SKM-1 (cell line): ENCODE results near the gene PPFIBP2.

Source experiments
- DNase-seq: peaks from one replicate; lab custom pipeline; 2025; ENCODE audit not compliant: unreplicated experiment; lab: John Stamatoyannopoulos, UW

The PPFIBP2 gene

DNA sequence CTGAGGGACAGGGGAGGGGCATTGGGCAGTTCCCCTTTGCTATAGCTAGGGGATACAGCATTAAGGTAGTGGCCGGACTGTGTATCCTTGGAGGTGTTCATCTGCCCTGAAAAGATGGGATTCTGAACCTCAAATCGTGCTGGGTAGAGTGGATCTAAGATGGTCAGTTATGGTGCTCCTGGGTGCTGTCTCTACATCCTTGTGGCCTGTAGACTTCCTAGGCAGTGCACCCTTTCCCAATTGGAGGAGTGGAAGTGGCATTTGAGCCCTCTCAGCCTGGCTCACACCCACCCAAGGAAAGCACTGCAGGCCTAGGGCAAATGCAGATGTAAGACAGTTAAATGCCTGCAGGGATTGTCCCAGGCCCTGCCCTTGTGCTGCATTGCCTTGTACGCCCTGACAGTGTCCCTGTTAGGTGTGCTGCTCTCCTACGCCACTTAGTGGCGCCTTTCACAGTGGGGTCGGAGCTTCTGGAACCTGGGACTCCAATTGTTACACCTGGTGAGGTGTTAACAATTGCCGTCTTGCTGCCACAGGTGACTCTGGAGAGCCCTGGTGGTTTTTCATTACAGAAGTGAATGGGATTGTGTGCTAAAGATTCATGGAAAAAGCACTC, 35.0 kb downstream of the PPFIBP2 start:
- no peak for DNase-seq

DNA sequence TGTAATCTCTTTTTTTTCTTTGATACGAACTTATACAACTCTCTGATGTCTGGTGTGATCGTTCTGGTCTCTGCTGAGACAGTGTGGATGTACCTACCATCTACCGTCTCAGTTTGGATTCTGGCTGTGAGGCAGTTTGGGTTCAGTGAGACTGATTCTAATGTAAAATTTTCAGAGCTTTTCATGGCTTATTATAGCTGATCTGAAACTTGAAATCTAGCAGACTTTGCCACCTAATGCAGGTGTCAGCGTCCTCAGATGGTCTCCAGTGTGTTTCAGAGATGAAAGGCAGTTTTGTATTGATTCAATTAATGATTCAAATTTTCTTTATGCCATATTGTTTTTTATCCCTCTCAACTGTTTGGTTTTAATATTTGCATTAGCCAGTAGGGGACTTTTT, 35.9 kb downstream of the PPFIBP2 start:
- no peak for DNase-seq

DNA sequence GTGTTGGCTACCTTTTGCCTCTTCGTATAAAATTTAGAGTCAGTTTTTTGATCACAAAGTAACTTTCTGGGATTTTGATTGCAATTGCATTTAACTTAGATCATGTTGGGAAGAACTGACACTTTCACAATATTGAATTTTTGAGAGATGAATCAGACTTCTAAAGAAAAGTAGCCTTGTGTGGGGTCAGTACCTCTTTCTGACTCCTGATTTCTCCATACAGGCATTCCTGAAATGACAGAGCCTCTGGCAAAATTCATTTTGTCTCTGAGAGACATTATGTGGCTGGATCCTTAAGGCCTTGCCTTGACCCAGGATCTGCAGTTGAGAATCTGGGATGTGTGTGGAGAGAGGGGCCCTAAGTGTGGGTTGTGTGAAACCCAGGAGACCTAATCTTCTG, 37.8 kb downstream of the PPFIBP2 start:
- no peak for DNase-seq

DNA sequence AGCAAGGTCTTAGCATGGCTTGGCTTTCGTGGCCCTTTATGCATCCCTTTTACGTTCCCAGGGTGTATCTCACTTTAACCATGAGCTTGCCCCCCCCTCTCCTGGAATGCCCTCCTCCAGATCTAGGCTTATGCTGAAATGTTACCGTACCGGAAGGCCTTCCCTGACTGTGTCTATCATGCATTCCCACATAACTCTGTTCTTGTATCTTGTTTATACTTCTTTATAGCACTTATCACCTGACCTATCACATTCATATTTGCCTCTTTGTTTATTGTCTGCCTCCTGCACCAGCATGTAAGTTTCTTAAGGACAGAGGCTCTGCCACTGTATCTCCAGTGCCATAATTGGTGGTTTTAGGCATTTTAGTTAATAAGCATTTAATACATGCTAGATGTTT, 38.9 kb downstream of the PPFIBP2 start:
- no peak for DNase-seq

DNA sequence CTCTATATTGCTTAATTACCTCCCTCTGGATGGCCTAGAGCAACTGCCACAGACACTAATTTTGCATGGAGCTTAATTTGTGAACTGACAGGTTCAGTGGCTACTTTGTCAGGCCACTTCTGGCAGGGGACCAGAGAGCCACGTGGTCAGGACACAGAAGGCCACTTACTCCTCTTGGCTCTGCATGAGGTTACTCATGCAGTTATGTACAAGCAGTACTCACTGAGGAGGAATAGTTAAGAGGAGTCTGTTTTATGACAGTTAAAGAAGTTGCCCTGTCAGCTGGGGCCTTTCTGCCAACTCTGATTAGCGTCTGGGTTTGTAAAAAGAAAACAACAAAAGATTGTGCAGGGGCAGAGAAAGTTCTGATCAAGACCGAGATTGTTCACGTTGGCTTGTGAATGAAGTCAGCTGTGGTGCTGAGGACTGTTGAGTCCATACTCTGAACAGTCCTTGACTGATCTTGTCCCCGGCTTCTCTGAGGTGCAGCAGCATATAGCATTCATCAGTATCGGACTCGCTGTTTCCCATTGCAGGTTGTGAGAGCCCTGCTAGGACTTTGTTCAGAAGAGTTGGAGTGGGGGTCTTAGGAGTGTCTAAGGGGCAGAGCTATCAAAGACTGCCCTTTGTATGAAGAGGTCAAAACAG, 41.4 kb downstream of the PPFIBP2 start:
- DNase-seq: no peak

DNA sequence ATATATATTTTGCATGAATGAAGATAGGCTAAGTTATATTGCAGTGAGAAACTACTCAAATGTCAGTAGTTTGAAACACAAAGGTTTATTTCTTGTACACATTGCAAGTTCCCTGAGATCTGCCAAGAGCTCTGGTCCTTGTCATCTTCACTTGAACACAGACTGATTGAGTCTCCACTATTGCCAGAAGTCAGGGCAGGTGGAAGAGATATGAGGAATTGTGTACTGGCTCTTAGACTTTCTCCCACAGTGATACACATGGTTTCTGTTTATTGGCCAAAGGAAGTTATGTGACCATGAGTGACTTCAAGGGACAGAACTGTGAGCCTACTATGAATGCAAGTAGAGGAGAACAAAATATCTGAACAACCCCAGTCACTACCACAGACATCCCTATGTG, 44.2 kb downstream of the PPFIBP2 start:
- DNase-seq: no peak

DNA sequence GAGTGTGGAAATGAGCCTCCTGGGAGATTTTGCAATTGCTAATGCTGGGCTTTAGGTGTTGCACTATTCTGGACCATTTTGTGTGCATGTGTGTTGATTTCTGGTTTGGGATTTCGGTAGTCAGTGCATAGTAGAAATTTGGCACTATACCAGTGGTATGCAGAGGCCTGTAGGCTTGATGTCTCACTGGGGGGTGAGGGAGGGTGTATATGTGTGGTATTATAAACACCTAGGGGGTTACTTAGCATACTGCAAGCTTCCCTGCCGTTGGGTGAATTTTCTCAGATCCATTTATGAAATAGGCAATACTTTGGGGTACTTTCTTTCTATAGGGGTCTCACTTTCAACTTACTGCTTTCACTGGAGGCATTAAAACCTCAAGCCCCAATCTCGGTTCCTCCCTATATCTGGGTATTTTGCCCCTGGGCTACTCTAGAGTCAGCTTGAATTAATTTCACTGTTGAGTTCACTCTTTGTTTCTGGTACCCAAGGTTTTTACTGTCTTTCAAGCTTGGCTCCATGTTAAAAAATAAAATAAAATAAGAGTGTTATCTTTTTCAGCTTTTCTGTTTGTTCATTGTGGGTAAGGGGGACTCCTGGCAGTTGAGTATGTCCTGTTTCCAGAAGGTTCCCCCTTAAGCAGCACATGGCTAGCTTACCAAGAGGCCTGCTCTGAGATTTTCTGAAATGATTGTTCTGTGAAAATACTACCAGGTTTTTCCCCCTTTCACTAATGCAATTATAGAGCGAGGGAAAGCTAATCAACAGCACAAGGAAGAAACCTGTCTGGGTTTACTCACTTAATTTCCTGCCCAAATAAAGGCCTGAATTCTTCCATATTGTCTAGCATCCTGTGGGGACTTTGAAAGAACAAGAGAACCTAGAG, 45.8 kb downstream of the PPFIBP2 start:
- DNase-seq: no peak

DNA sequence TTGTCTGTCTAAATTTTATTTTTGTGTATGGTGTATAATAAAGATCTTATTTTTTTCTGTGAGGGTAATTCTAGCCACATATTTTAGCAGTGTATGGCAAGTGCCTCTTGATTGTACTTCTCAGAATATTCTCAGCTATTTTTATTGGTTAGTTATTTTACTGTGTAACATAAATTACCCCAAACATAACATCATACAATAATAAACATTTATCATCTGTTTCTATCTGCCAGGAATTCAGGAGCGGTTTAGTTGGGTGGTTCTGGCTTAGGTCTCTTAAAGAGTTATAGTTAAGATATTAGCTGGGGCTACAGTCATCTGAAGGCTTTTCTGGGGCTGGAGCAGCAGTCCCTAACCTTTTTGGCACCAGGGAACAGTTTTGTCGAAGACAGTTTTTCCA, 47.8 kb downstream of the PPFIBP2 start:
- DNase-seq: no peak

DNA sequence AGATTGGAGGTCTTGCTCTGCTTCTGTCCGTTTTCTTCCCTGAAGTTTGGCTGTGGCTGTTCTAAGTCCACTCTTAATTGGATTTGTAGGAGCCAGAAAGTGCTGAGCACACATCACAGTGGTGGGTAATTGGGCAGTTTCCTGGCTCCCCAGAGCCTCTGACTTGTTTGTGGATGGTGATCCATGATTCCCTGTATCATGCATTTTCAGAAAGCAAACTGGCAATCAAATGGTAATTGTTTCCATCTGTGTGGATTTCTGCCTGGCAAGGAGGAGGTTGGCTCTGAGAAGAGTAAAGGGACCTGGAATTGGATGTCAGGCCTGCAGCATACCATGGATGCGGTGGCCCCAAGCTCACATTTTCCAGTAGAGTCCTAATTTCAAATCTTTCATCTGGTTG, 49.5 kb downstream of the PPFIBP2 start:
- no peak for DNase-seq

DNA sequence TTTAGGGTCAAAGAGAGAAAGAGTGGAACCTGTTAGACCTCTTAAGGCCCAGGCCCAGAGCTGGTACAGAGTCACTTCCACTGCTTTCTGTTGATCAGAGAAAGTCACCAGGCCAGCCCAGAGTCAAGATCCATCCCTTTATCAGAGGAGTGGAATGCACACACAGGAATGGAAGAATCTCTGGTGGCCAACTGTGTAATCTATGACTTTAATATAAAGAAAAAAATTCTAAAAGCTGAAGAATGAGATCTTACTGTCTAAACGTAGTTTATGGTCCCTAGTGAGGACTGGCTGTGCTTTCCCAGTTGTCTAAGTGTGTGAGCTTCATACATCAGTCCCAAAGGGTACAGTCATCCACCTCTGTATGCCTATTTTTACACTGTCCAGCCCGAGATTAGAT, 51.0 kb downstream of the PPFIBP2 start:
- DNase-seq: no peak

DNA sequence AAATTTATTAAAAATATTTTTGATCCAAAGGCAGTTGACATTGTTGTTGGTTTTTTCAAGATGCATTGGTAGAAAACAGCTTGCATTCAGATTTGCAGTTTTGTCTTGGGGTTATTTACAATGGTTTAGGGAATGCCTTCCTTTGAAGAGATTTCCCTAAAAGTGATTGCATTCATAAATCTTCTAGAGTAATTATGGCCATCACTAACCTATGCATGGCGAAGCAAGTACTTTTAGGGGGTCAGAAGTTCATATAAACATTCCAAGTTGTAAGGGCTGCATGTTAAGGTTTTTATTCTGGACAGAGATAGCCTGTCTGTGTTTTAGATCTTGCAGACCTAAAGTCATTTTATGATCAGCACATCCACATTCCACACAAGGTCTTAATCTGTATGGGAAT, 53.5 kb downstream of the PPFIBP2 start:
- no peak for DNase-seq

DNA sequence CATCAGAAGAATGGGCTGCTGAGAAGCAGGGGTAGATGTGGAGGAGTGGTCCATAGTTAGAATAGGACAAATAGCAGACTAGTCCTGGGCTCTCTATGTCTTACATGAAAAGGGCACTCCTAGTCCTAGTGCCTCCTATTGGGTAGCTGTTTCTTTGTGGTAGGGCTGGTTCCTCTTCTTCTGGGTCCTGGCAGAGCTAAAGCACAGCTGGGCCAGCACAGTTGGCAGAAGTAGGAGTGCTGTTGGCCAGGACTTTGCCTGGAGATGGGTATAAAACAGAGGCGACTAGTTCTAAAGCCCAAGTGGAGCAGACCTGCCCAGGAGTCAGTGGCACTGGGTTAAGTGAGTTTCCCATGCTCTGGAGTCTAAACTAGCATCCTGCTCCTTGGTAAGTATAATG, 55.2 kb downstream of the PPFIBP2 start:
- no peak for DNase-seq

DNA sequence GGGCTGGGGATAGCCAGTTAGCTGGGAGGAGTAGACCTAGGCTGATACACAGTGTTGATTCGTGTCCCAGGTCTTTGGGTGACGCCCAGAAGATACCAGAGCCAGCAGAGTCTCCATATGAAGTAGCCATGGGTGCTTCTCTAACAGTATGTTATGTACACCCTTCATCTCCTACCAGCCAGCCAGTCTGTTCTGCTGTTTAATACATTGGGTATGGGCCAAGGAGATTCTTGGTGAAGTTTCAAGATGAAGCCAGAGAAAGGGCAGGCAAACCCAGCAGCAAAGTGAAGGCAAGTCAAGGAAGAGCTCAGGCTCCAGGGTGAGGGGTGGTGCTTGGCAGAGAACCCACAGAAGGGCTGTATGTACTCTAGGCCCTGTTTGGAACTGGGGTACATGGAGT, 56.4 kb downstream of the PPFIBP2 start:
- DNase-seq: no peak

DNA sequence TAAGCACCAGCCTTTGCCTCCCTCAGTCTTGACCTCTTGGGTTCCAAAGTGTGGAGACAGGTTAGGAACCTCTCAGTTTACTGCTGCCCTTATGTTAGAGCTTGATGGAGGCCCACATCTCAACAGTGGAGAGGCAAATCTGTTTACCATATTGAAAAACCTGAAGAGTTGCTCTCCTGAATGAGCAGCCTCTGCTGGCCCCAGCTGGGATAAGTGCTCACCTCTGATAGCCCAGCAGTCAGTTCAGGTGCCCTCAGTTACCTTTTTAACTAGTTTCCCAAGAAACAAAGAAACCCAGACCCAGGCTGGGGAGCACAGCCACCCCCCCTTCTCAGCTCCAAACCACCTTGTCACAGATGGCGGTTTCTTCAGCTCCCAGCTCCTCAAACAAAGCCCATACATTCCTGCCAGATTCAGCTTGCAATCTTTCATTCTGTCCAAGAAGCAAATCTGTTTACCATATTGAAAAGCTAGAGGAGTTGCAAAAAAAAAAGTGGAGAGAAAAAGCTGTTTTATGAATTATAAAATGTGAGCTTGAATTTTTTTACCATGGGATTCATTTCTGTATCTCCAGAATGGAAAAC, 57.2 kb downstream of the PPFIBP2 start:
- DNase-seq: no peak

DNA sequence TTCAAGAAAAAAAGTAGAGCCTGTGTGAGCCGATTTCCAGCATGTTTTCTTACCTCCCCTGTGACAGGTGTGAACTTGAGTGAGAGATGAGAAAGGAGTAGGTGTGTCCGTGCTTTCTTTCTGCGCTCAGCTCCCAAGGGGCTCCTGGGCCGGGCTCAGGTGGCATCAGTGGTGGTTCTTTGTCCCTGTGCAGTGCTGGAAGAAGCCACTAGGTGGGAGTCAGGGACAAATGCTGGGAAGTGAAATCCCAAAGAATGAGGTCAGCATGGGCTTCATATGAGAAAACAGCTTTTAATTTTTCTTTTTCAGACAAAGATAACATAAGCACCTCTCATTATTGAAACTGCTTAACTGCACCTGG, 57.8 kb downstream of the PPFIBP2 start:
- no peak for DNase-seq

DNA sequence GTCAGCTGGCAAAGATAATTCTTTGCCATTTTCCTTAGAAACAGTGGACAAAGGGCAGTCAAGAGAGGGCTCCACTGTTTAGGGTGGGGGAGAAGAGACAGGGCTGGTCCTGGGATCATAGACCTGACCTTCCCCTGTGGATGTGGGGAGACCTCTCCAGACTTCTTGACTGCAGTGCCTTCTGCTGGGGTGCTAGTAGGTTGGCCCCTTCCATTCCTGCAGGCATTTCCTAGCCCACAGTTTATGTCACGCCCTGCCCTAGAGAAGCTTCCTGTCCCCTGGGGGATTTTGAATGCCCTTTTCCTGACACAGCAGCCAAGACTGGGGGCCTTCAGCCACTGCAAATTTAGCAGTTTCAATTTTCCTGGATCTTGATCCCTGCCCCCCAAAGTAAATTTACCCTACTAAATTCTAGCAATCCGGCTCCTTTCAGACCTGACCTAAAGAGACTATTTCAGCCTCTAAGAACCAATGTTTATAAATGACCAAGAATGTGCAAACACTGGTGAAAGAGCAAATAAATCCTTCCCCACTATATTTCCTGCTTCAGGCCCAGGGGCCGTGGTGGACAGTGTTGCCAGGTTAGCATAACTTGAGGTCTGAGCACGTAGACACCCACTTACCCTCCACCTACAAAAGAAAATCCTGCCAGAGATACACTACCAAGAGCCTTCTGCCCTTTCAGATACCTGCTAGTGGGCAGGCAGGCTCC, 58.4 kb downstream of the PPFIBP2 start:
- DNase-seq: no peak

DNA sequence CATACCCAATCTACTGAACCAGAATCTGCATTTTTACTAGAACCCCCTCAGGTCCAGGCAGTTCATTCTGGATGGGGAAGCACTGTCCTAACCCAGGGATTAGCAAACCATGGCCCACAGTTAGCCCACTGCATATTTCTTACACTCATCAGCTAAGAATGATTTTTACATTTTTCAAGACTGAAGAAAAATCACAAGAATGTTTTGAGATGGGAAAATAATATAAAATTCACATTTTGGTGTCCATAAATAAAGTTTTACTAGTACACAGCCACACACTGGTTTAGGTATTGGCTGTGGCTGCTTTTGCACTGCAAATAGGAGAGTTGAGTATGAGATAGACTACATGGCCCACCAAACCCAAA, 59.4 kb downstream of the PPFIBP2 start:
- no peak for DNase-seq

DNA sequence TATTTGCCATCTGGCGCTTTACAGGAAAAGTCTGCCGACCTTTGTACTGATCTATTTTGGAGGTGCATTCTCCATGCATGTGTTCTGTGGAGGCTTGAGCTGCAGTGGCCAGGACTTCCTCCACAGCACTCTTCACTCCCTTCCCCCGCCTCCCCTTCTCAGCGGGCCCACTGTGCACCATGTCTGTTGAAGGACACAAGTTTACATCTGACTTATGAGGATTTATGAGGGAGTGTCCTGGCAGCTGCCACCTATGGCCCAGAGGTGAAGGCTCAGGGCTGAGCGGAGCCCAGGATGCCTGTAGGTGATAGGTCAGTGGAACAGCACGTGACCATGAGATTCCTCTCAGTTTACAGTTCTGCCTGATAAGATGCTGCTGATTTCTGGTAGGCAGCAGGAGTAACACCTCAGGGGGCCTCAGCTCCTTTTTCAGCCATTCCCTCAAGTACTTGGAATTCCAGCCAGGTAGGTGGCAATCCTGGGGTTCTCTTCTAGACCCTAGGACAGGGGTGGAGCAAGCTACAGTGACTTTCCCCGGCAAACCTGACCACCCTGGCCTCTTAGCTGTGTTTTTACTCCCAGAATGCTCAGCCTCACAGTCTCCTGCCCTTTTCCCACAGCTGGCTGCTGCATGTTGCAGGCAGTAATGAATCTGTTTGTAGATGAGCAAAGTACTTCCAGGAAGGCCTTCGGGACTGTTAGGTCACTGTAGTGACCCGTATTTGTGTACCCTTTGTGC, 59.9 kb downstream of the PPFIBP2 start:
- no peak for DNase-seq

DNA sequence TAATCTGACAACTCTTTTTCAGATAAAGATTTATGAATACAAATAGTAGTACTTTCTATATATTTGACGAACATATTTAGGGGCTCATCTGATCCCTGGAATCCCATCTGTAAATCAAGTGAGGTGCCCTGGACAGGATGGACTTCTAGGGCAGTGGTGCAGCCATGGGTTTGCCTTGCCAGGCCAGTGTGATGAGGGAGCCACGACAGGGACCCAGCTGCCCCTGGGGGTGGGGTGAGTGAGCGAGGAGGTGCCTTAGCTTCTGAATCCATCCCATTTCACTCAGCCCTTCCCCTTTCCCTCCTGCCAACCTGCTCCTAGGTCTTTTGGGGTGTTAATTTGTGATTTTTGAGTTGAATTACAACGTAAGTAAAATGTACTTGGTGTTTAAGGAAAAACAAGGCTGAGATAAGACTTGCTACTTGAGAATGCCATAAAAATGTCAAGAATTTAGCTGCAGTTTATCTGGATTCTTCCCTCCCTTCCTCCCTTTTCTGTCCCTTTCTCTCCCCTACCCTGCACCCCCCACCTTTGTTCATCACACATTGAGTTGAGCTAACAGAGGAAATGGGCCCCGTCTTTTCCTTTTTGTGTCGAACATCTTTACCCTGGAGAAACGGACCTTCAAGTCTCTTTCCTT, 60.8 kb downstream of the PPFIBP2 start:
- no peak for DNase-seq
